GM12872 (cell line): Measurements from ENCODE around the gene GSC.

Experiments used
- CTCF ChIP-seq: IDR thresholded peaks from 3 replicates; pipeline ENCODE4 v1.5.1; 2011; ENCODE audit warnings: low read depth, mild to moderate bottlenecking, low read length, moderate library complexity; ENCODE audit not compliant: insufficient read depth

GSC gene

GRCh38 chr14:94769391-94770250 is at the start of gene GSC:
GSC (minus strand) TSS chr14:94770113; CDS start chr14:94770015, 98 bp downstream.
- no peak for TF ChIP-seq CTCF

- no peak for TF ChIP-seq CTCF
These were observed 49.6 kb upstream of the GSC start for GRCh38 chr14:94819531-94819930.

GRCh38 chr14:94816113-94816512 is 46.2 kb upstream of the GSC start:
- no peak for TF ChIP-seq CTCF

- TF ChIP-seq CTCF, result no peak
These were observed 35.9 kb upstream of the GSC start for GRCh38 chr14:94805680-94806288.

- TF ChIP-seq CTCF, result no peak
These were observed 31.3 kb upstream of the GSC start for GRCh38 chr14:94801225-94801624.

- TF ChIP-seq CTCF, result no peak
These were observed 28.0 kb upstream of the GSC start for GRCh38 chr14:94797887-94798286.

GRCh38 chr14:94796278-94796677 is 26.4 kb upstream of the GSC start:
- TF ChIP-seq CTCF, result no peak
